Eye (tissue), 1 donor: Measurements from ENCODE around the gene SCGB2A2.

Experiments used
- DNase-seq: peaks from one replicate; pipeline ENCODE4 v3.0.0-alpha.2; 2015

SCGB2A2 gene

DNA sequence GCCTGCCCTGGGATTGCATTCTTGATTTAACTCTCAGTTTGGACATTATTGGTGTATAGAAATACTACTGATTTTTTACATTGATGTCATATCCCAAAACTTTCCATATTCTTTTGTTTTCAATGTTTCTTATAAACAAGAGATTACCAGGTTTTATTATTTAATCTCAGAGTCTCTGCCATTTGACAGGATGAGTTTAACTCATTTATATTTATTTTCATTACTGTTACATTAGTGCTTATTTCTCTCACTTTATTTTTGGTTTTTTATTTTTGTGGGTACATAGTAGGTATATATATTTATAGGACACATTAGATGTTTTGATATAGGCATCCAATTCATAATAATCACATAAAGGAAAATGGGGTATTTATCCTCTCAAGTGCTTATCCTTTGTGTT lies 38.0 kb downstream of the SCGB2A2 start:
- no peak for DNase-seq

- no peak for DNase-seq
These were observed 40.0 kb downstream of the SCGB2A2 start for GRCh38 chr11:62309991-62310390.

DNA sequence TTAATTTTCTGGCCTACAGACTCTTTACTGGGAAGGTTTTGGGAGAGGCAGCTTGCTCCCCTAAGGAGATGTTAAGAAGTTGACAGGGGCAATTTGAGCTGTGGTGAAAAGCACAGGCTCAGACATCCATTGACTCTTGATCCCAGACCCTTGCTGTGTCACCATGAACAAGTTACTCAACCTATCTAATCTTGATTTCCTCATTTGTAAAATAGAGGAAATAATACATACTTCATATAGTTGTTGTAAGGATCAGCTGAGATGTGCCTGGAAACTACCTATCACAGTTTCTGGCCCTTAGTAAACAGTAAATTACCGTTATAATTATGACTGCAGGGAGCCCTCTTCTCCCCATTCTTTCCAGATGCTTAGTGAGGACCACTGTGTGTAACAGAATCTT lies 45.5 kb downstream of the SCGB2A2 start:
- no peak for DNase-seq

GRCh38 chr11:62322524-62322923 lies 52.6 kb downstream of the SCGB2A2 start:
- no peak for DNase-seq
